ENCODE results near the gene LAMB4. TPM values are rescaled to one million over a fixed set of nuclear protein-coding genes. Genes with fewer than 3 reads are reported as not detected.

LAMB4 gene
- total and polyA plus RNA-seq, 2 donors from 2014 or later = 1.2 to 5.4 TPM

DNA sequence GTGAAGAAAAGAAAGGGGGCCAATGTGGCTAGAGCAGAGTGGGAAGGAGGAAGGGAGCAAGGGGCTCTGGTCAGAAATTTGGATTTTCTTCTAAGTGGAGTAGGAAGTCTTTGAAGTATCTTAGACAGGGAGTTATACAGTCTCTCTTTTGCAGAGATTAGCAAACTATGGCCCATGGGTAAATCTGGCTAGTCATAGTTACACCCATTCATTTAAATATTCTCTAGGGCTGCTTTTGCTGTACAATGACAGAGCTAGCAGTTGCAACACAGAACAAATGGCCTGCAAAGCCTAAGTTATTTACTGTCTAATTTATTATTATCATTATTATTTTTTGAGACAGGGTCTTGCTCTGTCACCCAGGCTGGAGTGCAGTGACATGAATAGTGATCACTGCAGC is 10.5 kb upstream of the LAMB4 start:
- no peaks in the 10 kb centered on the region for H3K9me3 ChIP-seq (ENCODE audit: control insufficient read depth in 2 of 3, insufficient read depth in 1 of 3, low read length in 3 of 3)
- H3K36me3 ChIP-seq (ENCODE audit: control insufficient read depth in 2 of 3, insufficient read depth in 3 of 3, low read length in 3 of 3) = no peaks in the 10 kb centered on the region
- intact Hi-C loops (cut with DNase I) = no loop called here
- DNase-seq = no peak
- H3K27ac ChIP-seq (ENCODE audit: low read depth in 2 of 2, low read length in 2 of 2) = no peak overlapping the region
- no peak overlapping the region for H3K9ac ChIP-seq (ENCODE audit: low read length in 3 of 3)
- no peak overlapping the region for H3K4me3 ChIP-seq (ENCODE audit: low read length in 3 of 3)
- TF ChIP-seq, protein P1, sequence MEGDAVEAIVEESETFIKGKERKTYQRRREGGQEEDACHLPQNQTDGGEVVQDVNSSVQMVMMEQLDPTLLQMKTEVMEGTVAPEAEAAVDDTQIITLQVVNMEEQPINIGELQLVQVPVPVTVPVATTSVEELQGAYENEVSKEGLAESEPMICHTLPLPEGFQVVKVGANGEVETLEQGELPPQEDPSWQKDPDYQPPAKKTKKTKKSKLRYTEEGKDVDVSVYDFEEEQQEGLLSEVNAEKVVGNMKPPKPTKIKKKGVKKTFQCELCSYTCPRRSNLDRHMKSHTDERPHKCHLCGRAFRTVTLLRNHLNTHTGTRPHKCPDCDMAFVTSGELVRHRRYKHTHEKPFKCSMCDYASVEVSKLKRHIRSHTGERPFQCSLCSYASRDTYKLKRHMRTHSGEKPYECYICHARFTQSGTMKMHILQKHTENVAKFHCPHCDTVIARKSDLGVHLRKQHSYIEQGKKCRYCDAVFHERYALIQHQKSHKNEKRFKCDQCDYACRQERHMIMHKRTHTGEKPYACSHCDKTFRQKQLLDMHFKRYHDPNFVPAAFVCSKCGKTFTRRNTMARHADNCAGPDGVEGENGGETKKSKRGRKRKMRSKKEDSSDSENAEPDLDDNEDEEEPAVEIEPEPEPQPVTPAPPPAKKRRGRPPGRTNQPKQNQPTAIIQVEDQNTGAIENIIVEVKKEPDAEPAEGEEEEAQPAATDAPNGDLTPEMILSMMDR (IDR thresholded peaks at IDR 0.05; ENCODE audit: borderline replicate concordance, extremely low read depth, insufficient read depth) = no peak
- H3K4me1 ChIP-seq (ENCODE audit: control insufficient read depth in 2 of 3, insufficient read depth in 2 of 3, low read depth in 1 of 3, low read length in 3 of 3) = no peaks in the 10 kb centered on the region
- H3K27me3 ChIP-seq (ENCODE audit: control insufficient read depth, insufficient read depth, low read length) = no peaks in the 10 kb centered on the region
- no peak for FAIRE-seq

DNA sequence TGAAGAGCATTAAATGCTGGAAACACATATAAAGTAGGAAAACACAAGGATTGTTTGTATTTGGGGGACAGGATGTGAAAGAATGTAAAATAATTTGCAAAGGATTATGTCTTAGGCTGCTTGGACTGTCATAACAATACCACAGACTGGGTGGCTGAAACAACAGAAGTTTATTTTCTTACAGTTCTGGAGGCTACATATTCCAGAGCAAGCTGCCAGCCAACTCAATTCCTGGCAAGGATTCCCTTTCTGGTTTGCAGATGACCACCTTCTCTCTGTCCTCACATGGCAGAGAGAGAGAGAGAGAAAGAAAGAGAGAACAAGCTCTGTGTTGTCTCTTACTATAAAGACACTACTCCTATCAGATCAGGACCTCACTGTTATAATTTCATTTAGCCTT is 8.8 kb upstream of the LAMB4 start:
- Histone ChIP-seq H3K4me3 (ENCODE audit: low read length in 3 of 3) (no peak overlapping the region), H3K27ac (ENCODE audit: low read depth in 2 of 2, low read length in 2 of 2) (no peak overlapping the region), H3K27me3 (ENCODE audit: control insufficient read depth, insufficient read depth, low read length) (no peaks in the 10 kb centered on the region), H3K9me3 (ENCODE audit: control insufficient read depth in 2 of 3, insufficient read depth in 1 of 3, low read length in 3 of 3) (no peaks in the 10 kb centered on the region), H3K36me3 (ENCODE audit: control insufficient read depth in 2 of 3, insufficient read depth in 3 of 3, low read length in 3 of 3) (no peaks in the 10 kb centered on the region), H3K9ac (ENCODE audit: low read length in 3 of 3) (no peak overlapping the region), H3K4me1 (ENCODE audit: control insufficient read depth in 2 of 3, insufficient read depth in 2 of 3, low read depth in 1 of 3, low read length in 3 of 3) (no peaks in the 10 kb centered on the region)
- intact Hi-C loops (cut with DNase I) = no loop called here
- TF ChIP-seq, protein P1 (IDR thresholded peaks at IDR 0.05; ENCODE audit: borderline replicate concordance, extremely low read depth, insufficient read depth) = no peak
- DNase-seq (no peak), FAIRE-seq (no peak)

DNA sequence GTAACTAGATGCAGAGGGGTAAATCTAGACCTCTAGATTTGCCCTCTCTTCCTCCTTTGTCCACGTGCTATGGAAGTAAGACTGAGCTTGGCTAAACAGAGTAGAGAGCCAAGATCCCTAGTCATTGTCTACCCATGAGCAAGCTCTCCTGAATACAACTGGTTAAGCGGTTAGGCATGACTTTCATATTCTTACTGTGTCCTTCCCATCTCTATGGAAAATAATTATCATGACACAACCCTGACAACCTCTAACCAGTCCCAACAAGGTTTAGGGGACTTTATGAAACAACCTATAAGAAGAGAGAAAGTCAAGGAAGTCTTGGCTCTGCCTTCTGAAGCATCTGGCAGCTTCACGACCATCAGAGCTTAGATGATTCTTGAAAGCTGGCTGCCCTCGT is 7.8 kb upstream of the LAMB4 start:
- Histone ChIP-seq H3K4me3 (ENCODE audit: low read length in 3 of 3) (no peak overlapping the region), H3K27me3 (ENCODE audit: control insufficient read depth, insufficient read depth, low read length) (no peaks in the 10 kb centered on the region), H3K4me1 (ENCODE audit: control insufficient read depth in 2 of 3, insufficient read depth in 2 of 3, low read depth in 1 of 3, low read length in 3 of 3) (no peaks in the 10 kb centered on the region), H3K9ac (ENCODE audit: low read length in 3 of 3) (no peak overlapping the region), H3K36me3 (ENCODE audit: control insufficient read depth in 2 of 3, insufficient read depth in 3 of 3, low read length in 3 of 3) (no peaks in the 10 kb centered on the region), H3K27ac (ENCODE audit: low read depth in 2 of 2, low read length in 2 of 2) (no peak overlapping the region), H3K9me3 (ENCODE audit: control insufficient read depth in 2 of 3, insufficient read depth in 1 of 3, low read length in 3 of 3) (no peaks in the 10 kb centered on the region)
- FAIRE-seq = no peak
- TF ChIP-seq, protein P1 (IDR thresholded peaks at IDR 0.05; ENCODE audit: borderline replicate concordance, extremely low read depth, insufficient read depth) = no peak
- intact Hi-C loops (cut with DNase I) = no loop called here
- no peak for DNase-seq

DNA sequence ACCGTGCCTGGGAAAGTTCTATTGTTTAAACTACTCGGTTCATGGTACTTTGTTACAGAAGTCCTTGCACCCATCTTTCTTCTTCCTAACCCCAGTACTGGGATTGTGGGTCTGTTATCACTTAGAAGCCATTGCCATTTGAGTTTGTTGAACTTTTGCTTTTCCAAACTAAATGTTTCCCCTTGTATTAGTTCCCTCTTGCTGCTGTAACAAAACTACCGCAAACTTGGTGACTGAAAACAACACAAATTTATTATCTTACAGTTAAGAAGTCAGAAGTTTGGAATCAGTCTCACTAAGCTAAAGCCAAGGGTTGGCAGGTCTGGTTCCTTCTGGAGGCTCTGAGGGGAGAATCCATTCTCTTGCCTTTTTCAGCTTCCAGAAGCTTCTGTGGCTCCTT is 6.9 kb upstream of the LAMB4 start:
- H3K9ac ChIP-seq (ENCODE audit: low read length in 3 of 3) = no peak overlapping the region
- no peaks in the 10 kb centered on the region for H3K36me3 ChIP-seq (ENCODE audit: control insufficient read depth in 2 of 3, insufficient read depth in 3 of 3, low read length in 3 of 3)
- FAIRE-seq (no peak), DNase-seq (no peak)
- no peak overlapping the region for H3K4me3 ChIP-seq (ENCODE audit: low read length in 3 of 3)
- TF ChIP-seq, protein P1 (IDR thresholded peaks at IDR 0.05; ENCODE audit: borderline replicate concordance, extremely low read depth, insufficient read depth) = no peak
- no peak overlapping the region for H3K27ac ChIP-seq (ENCODE audit: low read depth in 2 of 2, low read length in 2 of 2)
- H3K4me1 ChIP-seq (ENCODE audit: control insufficient read depth in 2 of 3, insufficient read depth in 2 of 3, low read depth in 1 of 3, low read length in 3 of 3) = no peaks in the 10 kb centered on the region
- H3K9me3 ChIP-seq (ENCODE audit: control insufficient read depth in 2 of 3, insufficient read depth in 1 of 3, low read length in 3 of 3) = no peaks in the 10 kb centered on the region
- H3K27me3 ChIP-seq (ENCODE audit: control insufficient read depth, insufficient read depth, low read length) = no peaks in the 10 kb centered on the region
- intact Hi-C loops (cut with DNase I) = no loop called here
